Inferior parietal cortex (tissue), 1 donor: ENCODE results near the gene SLIT3.

Source experiments
- DNase-seq: peaks from one replicate; pipeline ENCODE4 v3.0.0-alpha.2; 2016; ENCODE audit errors: extremely low spot score

SLIT3 gene

GRCh38 chr5:168992687-168993086 lies 308.3 kb downstream of the SLIT3 start:
- no peak for DNase-seq

- no peak for DNase-seq
Observed at GRCh38 chr5:168992016-168992415, 308.9 kb downstream of the SLIT3 start.

GRCh38 chr5:168991311-168991710 lies 309.6 kb downstream of the SLIT3 start:
- DNase-seq = no peak

- no peak for DNase-seq
Observed at GRCh38 chr5:168990679-168991078, 310.3 kb downstream of the SLIT3 start.

- DNase-seq = no peak
Observed at GRCh38 chr5:168989731-168990505, 311.0 kb downstream of the SLIT3 start.

- DNase-seq = no peak
Observed at GRCh38 chr5:168988699-168989098, 312.2 kb downstream of the SLIT3 start.

- peak; percentile 92 for DNase-seq
Observed at GRCh38 chr5:168987543-168988300, 313.2 kb downstream of the SLIT3 start.

GRCh38 chr5:168985454-168985853 lies 315.5 kb downstream of the SLIT3 start:
- no peak for DNase-seq

- no peak for DNase-seq
Observed at GRCh38 chr5:168984135-168984675, 316.7 kb downstream of the SLIT3 start.

- no peak for DNase-seq
Observed at GRCh38 chr5:168979135-168979534, 321.8 kb downstream of the SLIT3 start.

- DNase-seq = no peak
Observed at GRCh38 chr5:168978500-168978899, 322.4 kb downstream of the SLIT3 start.

GRCh38 chr5:168978015-168978414 lies 322.9 kb downstream of the SLIT3 start:
- DNase-seq = no peak

- DNase-seq = no peak
Observed at GRCh38 chr5:168976311-168976970, 324.5 kb downstream of the SLIT3 start.

- no peak for DNase-seq
Observed at GRCh38 chr5:168975331-168975730, 325.6 kb downstream of the SLIT3 start.

GRCh38 chr5:168974082-168974481 lies 326.9 kb downstream of the SLIT3 start:
- DNase-seq = no peak

- no peak for DNase-seq
Observed at GRCh38 chr5:168972731-168973130, 328.2 kb downstream of the SLIT3 start.

- DNase-seq = no peak
Observed at GRCh38 chr5:168971100-168971499, 329.8 kb downstream of the SLIT3 start.

GRCh38 chr5:168969326-168969886 lies 331.5 kb downstream of the SLIT3 start:
- no peak for DNase-seq

- no peak for DNase-seq
Observed at GRCh38 chr5:168967882-168968620, 332.9 kb downstream of the SLIT3 start.

- DNase-seq = no peak
Observed at GRCh38 chr5:168965638-168966037, 335.3 kb downstream of the SLIT3 start.

GRCh38 chr5:168964182-168964581 lies 336.8 kb downstream of the SLIT3 start:
- no peak for DNase-seq
